Liver (tissue), 2 donors: ENCODE measurements around the gene BCKDHA.

Experiments
- MAX ChIP-seq: IDR thresholded peaks from 2 replicates; pipeline ENCODE4 v1.6.1; 2016; ENCODE audit warnings: antibody characterized with exemption
- YY1 ChIP-seq: IDR thresholded peaks from 2 replicates; pipeline ENCODE4 v1.6.1; 2016; ENCODE audit warnings: antibody characterized with exemption, mild to moderate bottlenecking
- TF ChIP-seq, protein P1 (sequence below): IDR thresholded peaks from 2 replicates; pipeline ENCODE4 v1.6.1; 2016; ENCODE audit warnings: antibody characterized with exemption, mild to moderate bottlenecking
- TF ChIP-seq, protein P2 (sequence below): IDR thresholded peaks from 2 replicates; pipeline ENCODE4 v1.6.1; 2016; ENCODE audit warnings: antibody characterized with exemption
- TF ChIP-seq, protein P3 (sequence below): fragments of 150-350 bp; IDR thresholded peaks from 2 replicates; pipeline ENCODE4 v1.5.1; 2017; ENCODE audit warnings: improper control_type of control experiment, low read depth, low read length; ENCODE audit not compliant: missing input control
- donor health status: healthy.

DNA sequence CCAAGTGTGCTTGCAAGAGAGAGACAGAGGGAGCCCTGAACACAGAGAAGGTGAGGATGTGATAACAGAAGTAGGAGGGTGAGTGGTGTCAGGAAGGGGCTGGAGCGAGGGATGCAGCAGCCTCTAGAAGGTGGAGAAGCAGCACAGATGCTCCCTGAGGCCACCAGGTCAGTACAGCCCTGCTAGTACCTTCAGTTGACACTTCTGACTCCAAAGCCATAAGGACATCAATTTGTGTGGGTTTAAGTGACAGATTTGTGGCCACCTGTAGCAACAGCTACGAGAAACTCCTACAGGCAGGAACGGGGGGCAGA, 52.2 kb downstream of the BCKDHA start:
- TF ChIP-seq, protein P1, sequence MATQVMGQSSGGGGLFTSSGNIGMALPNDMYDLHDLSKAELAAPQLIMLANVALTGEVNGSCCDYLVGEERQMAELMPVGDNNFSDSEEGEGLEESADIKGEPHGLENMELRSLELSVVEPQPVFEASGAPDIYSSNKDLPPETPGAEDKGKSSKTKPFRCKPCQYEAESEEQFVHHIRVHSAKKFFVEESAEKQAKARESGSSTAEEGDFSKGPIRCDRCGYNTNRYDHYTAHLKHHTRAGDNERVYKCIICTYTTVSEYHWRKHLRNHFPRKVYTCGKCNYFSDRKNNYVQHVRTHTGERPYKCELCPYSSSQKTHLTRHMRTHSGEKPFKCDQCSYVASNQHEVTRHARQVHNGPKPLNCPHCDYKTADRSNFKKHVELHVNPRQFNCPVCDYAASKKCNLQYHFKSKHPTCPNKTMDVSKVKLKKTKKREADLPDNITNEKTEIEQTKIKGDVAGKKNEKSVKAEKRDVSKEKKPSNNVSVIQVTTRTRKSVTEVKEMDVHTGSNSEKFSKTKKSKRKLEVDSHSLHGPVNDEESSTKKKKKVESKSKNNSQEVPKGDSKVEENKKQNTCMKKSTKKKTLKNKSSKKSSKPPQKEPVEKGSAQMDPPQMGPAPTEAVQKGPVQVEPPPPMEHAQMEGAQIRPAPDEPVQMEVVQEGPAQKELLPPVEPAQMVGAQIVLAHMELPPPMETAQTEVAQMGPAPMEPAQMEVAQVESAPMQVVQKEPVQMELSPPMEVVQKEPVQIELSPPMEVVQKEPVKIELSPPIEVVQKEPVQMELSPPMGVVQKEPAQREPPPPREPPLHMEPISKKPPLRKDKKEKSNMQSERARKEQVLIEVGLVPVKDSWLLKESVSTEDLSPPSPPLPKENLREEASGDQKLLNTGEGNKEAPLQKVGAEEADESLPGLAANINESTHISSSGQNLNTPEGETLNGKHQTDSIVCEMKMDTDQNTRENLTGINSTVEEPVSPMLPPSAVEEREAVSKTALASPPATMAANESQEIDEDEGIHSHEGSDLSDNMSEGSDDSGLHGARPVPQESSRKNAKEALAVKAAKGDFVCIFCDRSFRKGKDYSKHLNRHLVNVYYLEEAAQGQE: no peak
- TF ChIP-seq, protein P2, sequence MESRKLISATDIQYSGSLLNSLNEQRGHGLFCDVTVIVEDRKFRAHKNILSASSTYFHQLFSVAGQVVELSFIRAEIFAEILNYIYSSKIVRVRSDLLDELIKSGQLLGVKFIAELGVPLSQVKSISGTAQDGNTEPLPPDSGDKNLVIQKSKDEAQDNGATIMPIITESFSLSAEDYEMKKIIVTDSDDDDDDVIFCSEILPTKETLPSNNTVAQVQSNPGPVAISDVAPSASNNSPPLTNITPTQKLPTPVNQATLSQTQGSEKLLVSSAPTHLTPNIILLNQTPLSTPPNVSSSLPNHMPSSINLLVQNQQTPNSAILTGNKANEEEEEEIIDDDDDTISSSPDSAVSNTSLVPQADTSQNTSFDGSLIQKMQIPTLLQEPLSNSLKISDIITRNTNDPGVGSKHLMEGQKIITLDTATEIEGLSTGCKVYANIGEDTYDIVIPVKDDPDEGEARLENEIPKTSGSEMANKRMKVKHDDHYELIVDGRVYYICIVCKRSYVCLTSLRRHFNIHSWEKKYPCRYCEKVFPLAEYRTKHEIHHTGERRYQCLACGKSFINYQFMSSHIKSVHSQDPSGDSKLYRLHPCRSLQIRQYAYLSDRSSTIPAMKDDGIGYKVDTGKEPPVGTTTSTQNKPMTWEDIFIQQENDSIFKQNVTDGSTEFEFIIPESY: no peak
- TF ChIP-seq, protein P3, sequence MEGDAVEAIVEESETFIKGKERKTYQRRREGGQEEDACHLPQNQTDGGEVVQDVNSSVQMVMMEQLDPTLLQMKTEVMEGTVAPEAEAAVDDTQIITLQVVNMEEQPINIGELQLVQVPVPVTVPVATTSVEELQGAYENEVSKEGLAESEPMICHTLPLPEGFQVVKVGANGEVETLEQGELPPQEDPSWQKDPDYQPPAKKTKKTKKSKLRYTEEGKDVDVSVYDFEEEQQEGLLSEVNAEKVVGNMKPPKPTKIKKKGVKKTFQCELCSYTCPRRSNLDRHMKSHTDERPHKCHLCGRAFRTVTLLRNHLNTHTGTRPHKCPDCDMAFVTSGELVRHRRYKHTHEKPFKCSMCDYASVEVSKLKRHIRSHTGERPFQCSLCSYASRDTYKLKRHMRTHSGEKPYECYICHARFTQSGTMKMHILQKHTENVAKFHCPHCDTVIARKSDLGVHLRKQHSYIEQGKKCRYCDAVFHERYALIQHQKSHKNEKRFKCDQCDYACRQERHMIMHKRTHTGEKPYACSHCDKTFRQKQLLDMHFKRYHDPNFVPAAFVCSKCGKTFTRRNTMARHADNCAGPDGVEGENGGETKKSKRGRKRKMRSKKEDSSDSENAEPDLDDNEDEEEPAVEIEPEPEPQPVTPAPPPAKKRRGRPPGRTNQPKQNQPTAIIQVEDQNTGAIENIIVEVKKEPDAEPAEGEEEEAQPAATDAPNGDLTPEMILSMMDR: no peak
- no peak for TF ChIP-seq MAX
- TF ChIP-seq YY1: no peak
